Panc1 (cell line): ENCODE measurements around the gene AMOTL1. TPM values are rescaled to one million over a fixed set of nuclear protein-coding genes. Genes with fewer than 3 reads are reported as not detected.

Source experiments
- ATAC-seq: fragments of 200-7000 bp; cut with Tn5 transposase; 2 replicates; pipeline ENCODE4 v1.9.1; 2020; ENCODE audit warnings: mild to moderate bottlenecking, moderate library complexity
- BruUV-seq: library from RNA; stranded (reverse); fragments of 400-500 nt; replicated peaks from 2 replicates; lab custom pipeline; 2021; lab: Mats Ljungman, UMichigan
- CTCF ChIA-PET: fragments of 300-600 bp; sonication (Branson Sonifier 250); formaldehyde crosslinking; loops from one replicate; lab custom pipeline; 2022; ENCODE audit warnings: antibody characterized with exemption; lab: Charles Lee
- POLR2A ChIA-PET: fragments of 300-600 bp; sonication (Branson Sonifier 250); formaldehyde crosslinking; loops from one replicate; lab custom pipeline; 2022; ENCODE audit warnings: antibody characterized with exemption; lab: Charles Lee
- DNase-seq: peaks from one replicate; pipeline ENCODE4 v3.0.0-alpha.2; 2010; ENCODE audit warnings: low read depth, low spot score
- H3K27ac ChIP-seq: 2 replicates; pipeline ENCODE4 v1.5.1; 2011; ENCODE audit warnings: mild to moderate bottlenecking, low read length, inconsistent platforms
- H3K27me3 ChIP-seq: fragments of 200-500 bp; sonication (Bioruptor generic); 2 replicates; pipeline ENCODE4 v1.6.0; 2014; ENCODE audit warnings: low read length, inconsistent platforms; ENCODE audit not compliant: control insufficient read depth, insufficient read depth
- H3K36me3 ChIP-seq: fragments of 200-500 bp; sonication (Bioruptor generic); 2 replicates; pipeline ENCODE4 v1.5.1; 2014; ENCODE audit warnings: inconsistent platforms, mild to moderate bottlenecking, low read length, moderate library complexity; ENCODE audit not compliant: control insufficient read depth, insufficient read depth
- H3K4me1 ChIP-seq: 2 replicates; pipeline ENCODE4 v1.5.1; 2011; ENCODE audit warnings: inconsistent platforms, mild to moderate bottlenecking, low read length, moderate library complexity; ENCODE audit not compliant: control insufficient read depth, insufficient read depth
- H3K4me3 ChIP-seq, 2 experiments: 2 replicates each; pipeline ENCODE4 v1.5.1; 2011 to 2012; ENCODE audit warnings: low read depth in 2 of 2, low read length in 2 of 2, mild to moderate bottlenecking in 2 of 2, inconsistent platforms in 1 of 2, moderate library complexity in 1 of 2
- H3K9me3 ChIP-seq: fragments of 200-500 bp; sonication (Bioruptor generic); 2 replicates; pipeline ENCODE4 v1.5.1; 2014; ENCODE audit warnings: low read depth, mild to moderate bottlenecking, inconsistent platforms, low read length, moderate library complexity; ENCODE audit not compliant: control insufficient read depth, insufficient read depth
- CTCF ChIP-seq: fragments of 450-650 bp; IDR thresholded peaks from 2 replicates; pipeline ENCODE4 v1.5.1; 2017; ENCODE audit warnings: mild to moderate bottlenecking
- POLR2AphosphoS5 ChIP-seq: IDR thresholded peaks from 2 replicates; pipeline ENCODE4 v1.6.1; 2012; ENCODE audit warnings: mild to moderate bottlenecking, low read depth, low read length, moderate library complexity
- REST ChIP-seq, 2 experiments: IDR thresholded peaks; 2 replicates each; pipeline ENCODE4 v1.6.1; 2011 to 2012; ENCODE audit warnings: low read depth in 2 of 2, control low read depth in 1 of 2, low read length in 1 of 2, mild to moderate bottlenecking in 1 of 2, moderate library complexity in 1 of 2; ENCODE audit not compliant: insufficient read depth in 1 of 2
- SIN3A ChIP-seq: IDR thresholded peaks from 2 replicates; pipeline ENCODE4 v1.6.1; 2012; ENCODE audit warnings: low read depth, mild to moderate bottlenecking, low read length, moderate library complexity, borderline replicate concordance; ENCODE audit not compliant: insufficient read depth
- TCF7L2 ChIP-seq: IDR thresholded peaks from 2 replicates; pipeline ENCODE4 v1.6.1; 2011; ENCODE audit warnings: mild to moderate bottlenecking, low read depth, low read length, inconsistent platforms
- in situ Hi-C: cut with HindIII; loops from 2 replicates; pipeline ENCODE4 v1.10.0; 2016; ENCODE audit warnings: low sequenced_read_pairs, low pct_unique_long_range_greater_than_20kb
- intact Hi-C: fragments of 100-400 bp; cut with micrococcal nuclease; formaldehyde crosslinking; loops from one replicate; pipeline ENCODE4 v1.10.0; 2022; ENCODE audit not compliant: unreplicated experiment
- total RNA-seq: library from RNA; stranded (reverse); gene quantifications from one replicate; pipeline ENCODE4 v1.2.1, GENCODE V29; 2021; ENCODE audit not compliant: unreplicated experiment

Gene AMOTL1
- total RNA-seq, 1 experiment from 2014 or later = 16.0 TPM

GRCh38 chr11:94840209-94840608 lies 72.1 kb downstream of the AMOTL1 start:
- no peaks in the 10 kb centered on the region for H3K36me3 ChIP-seq
- CTCF ChIA-PET = no interaction called here
- in situ Hi-C loops (no loop called here), intact Hi-C loops (no loop called here)
- POLR2A ChIA-PET = interaction anchor here (0.6 kb wide), 2 partner anchors 58 to 64 kb away, joined by 3 to 4 read pairs; no protein-coding TSS in a partner anchor
- BruUV-seq = no TSS peak
- H3K9me3 ChIP-seq = no peaks in the 10 kb centered on the region
- H3K4me3 ChIP-seq = no peak overlapping the region
- TF ChIP-seq TCF7L2 (no peak), SIN3A (no peak)
- DNase-seq (no peak), ATAC-seq (no peak)
- H3K27ac ChIP-seq = no peak overlapping the region
- no peaks in the 10 kb centered on the region for H3K4me1 ChIP-seq
- no peaks in the 10 kb centered on the region for H3K27me3 ChIP-seq

GRCh38 chr11:94844031-94844430 lies 75.9 kb downstream of the AMOTL1 start:
- intact Hi-C loops = no loop called here
- TF ChIP-seq CTCF (no peak), TCF7L2 (no peak), REST (IDR thresholded peaks at IDR 0.05; ENCODE audit: insufficient read depth in 1 of 2, low read depth in 2 of 2, low read length in 1 of 2) (no peak), SIN3A (no peak), POLR2AphosphoS5 (no peak)
- no peaks in the 10 kb centered on the region for H3K36me3 ChIP-seq
- no peak overlapping the region for H3K27ac ChIP-seq
- ChIA-PET CTCF (no interaction called here), POLR2A (interaction anchor here (0.6 kb wide), 1 partner anchor 41 kb away, joined by 3 read pairs; no protein-coding TSS in a partner anchor)
- ATAC-seq (no peak), DNase-seq (no peak)
- no peak overlapping the region for H3K4me3 ChIP-seq
- H3K27me3 ChIP-seq = no peaks in the 10 kb centered on the region
- no peaks in the 10 kb centered on the region for H3K4me1 ChIP-seq
- in situ Hi-C loops = no loop called here
- no peaks in the 10 kb centered on the region for H3K9me3 ChIP-seq
- no TSS peak for BruUV-seq

- POLR2A ChIA-PET = no interaction called here
- Histone ChIP-seq H3K4me1 (no peaks in the 10 kb centered on the region), H3K36me3 (no peaks in the 10 kb centered on the region), H3K27me3 (no peaks in the 10 kb centered on the region), H3K27ac (no peak overlapping the region), H3K9me3 (no peaks in the 10 kb centered on the region), H3K4me3 (no peak overlapping the region)
- in situ Hi-C loops = no loop called here
- CTCF ChIA-PET = no interaction called here
- no peak for TF ChIP-seq POLR2AphosphoS5
- TF ChIP-seq TCF7L2 = no peak
- no peak for TF ChIP-seq REST (IDR thresholded peaks at IDR 0.05; ENCODE audit: insufficient read depth in 1 of 2, low read depth in 2 of 2, low read length in 1 of 2)
- TF ChIP-seq CTCF = no peak
- no peak for TF ChIP-seq SIN3A
- no TSS peak for BruUV-seq
- no peak for DNase-seq
- intact Hi-C loops = no loop called here
- no peak for ATAC-seq
These were observed 77.5 kb downstream of the AMOTL1 start for GRCh38 chr11:94845622-94846021.
